ENCODE results near the gene SCN3B. TPM values are rescaled to one million over a fixed set of nuclear protein-coding genes. Genes with fewer than 3 reads are reported as not detected.
A peak's percentile ranks its signal among the peaks of the same experiment; 100 is the strongest.

Gene SCN3B
- total and polyA plus RNA-seq, 2 donors (not counting 1 experiment from before 2014, with no cell fraction given), result under 0.01 to 0.03 TPM

GRCh38 chr11:123700772-123701171, 46.3 kb upstream of the SCN3B start:
- no peak overlapping the region for H3K27ac ChIP-seq (ENCODE audit: insufficient read depth, low read length)
- TF ChIP-seq EZH2 (IDR thresholded peaks at IDR 0.05; ENCODE audit: low read length, missing control alignments) (no peak), CTCF (conservative IDR thresholded peaks at IDR 0.05 in 1 of 2, IDR thresholded peaks at IDR 0.05 in 1 of 2; ENCODE audit: low read depth in 1 of 2, low read length in 2 of 2) (no peak)
- no peak overlapping the region for H3K4me2 ChIP-seq (ENCODE audit: extremely low read depth, insufficient read depth, low read length)
- H4K20me1 ChIP-seq (ENCODE audit: control insufficient read depth, extremely low read depth, insufficient read depth, low read length), result no peaks in the 10 kb centered on the region
- no peak overlapping the region for H3K9ac ChIP-seq (ENCODE audit: insufficient read depth, low read length)
- peaks cover 4% of the 10 kb centered on the region for H3K27me3 ChIP-seq (ENCODE audit: control insufficient read depth, insufficient read depth, low read length)
- no peak for DNase-seq (ENCODE audit: low read depth in 2 of 2)
- H3K79me2 ChIP-seq (ENCODE audit: control insufficient read depth, insufficient read depth, low read length), result no peaks in the 10 kb centered on the region
- no peak overlapping the region for H2AFZ ChIP-seq (ENCODE audit: low read length)
- H3K4me1 ChIP-seq (ENCODE audit: control insufficient read depth, extremely low read depth, insufficient read depth, low read length), result no peaks in the 10 kb centered on the region
- H3K4me3 ChIP-seq (replicated peaks in 1 of 4; ENCODE audit: control extremely low read depth in 1 of 4, insufficient read depth in 1 of 4, low read depth in 3 of 4, low read length in 4 of 4), result no peak overlapping the region
- no peaks in the 10 kb centered on the region for H3K9me3 ChIP-seq (ENCODE audit: control insufficient read depth, insufficient read depth, low read depth, low read length)
- no peaks in the 10 kb centered on the region for H3K36me3 ChIP-seq (ENCODE audit: control insufficient read depth, insufficient read depth, low read length)

- Histone ChIP-seq H3K4me3 (replicated peaks in 1 of 4; ENCODE audit: control extremely low read depth in 1 of 4, insufficient read depth in 1 of 4, low read depth in 3 of 4, low read length in 4 of 4) (no peak overlapping the region), H3K79me2 (ENCODE audit: control insufficient read depth, insufficient read depth, low read length) (no peaks in the 10 kb centered on the region), H3K9me3 (ENCODE audit: control insufficient read depth, insufficient read depth, low read depth, low read length) (no peaks in the 10 kb centered on the region), H4K20me1 (ENCODE audit: control insufficient read depth, extremely low read depth, insufficient read depth, low read length) (no peaks in the 10 kb centered on the region), H3K36me3 (ENCODE audit: control insufficient read depth, insufficient read depth, low read length) (no peaks in the 10 kb centered on the region), H2AFZ (ENCODE audit: low read length) (no peak overlapping the region), H3K27me3 (ENCODE audit: control insufficient read depth, insufficient read depth, low read length) (peaks cover 4% of the 10 kb centered on the region), H3K9ac (ENCODE audit: insufficient read depth, low read length) (no peak overlapping the region), H3K27ac (ENCODE audit: insufficient read depth, low read length) (no peak overlapping the region), H3K4me2 (ENCODE audit: extremely low read depth, insufficient read depth, low read length) (no peak overlapping the region), H3K4me1 (ENCODE audit: control insufficient read depth, extremely low read depth, insufficient read depth, low read length) (no peaks in the 10 kb centered on the region)
- TF ChIP-seq EZH2 (IDR thresholded peaks at IDR 0.05; ENCODE audit: low read length, missing control alignments) (no peak), CTCF (conservative IDR thresholded peaks at IDR 0.05 in 1 of 2, IDR thresholded peaks at IDR 0.05 in 1 of 2; ENCODE audit: low read depth in 1 of 2, low read length in 2 of 2) (no peak)
- DNase-seq (ENCODE audit: low read depth in 2 of 2), result no peak
These were observed 44.2 kb upstream of the SCN3B start for GRCh38 chr11:123698546-123699127.

DNA sequence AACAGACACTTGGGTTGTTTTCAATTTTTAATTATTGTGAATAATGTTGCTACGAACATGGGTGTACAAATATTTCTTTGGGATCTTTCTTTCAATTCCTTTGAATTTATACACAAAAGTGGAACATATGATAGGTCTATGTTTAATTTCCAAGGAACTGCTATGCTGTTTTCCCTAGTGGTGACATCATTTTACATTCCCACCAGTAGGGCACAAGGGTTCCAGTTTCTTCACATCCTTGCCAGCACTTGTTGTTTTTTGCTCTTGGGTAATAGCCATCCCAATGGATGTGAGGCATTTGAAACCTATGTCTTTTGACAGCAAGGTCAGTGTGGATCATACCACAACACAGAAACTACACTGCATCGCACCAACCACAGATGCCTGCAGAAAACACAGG, 41.8 kb upstream of the SCN3B start:
- TF ChIP-seq EZH2 (IDR thresholded peaks at IDR 0.05; ENCODE audit: low read length, missing control alignments), result no peak
- TF ChIP-seq CTCF (conservative IDR thresholded peaks at IDR 0.05 in 1 of 2, IDR thresholded peaks at IDR 0.05 in 1 of 2; ENCODE audit: low read depth in 1 of 2, low read length in 2 of 2), result no peak
- peak in 1 of 2 donors; percentile 11 for DNase-seq (ENCODE audit: low read depth in 2 of 2)
- no peaks in the 10 kb centered on the region for H3K79me2 ChIP-seq (ENCODE audit: control insufficient read depth, insufficient read depth, low read length)

More for the DNA sequence above, 41.8 kb upstream of the SCN3B start:
- Histone ChIP-seq H2AFZ (ENCODE audit: low read length) (no peak overlapping the region), H3K36me3 (ENCODE audit: control insufficient read depth, insufficient read depth, low read length) (no peaks in the 10 kb centered on the region), H4K20me1 (ENCODE audit: control insufficient read depth, extremely low read depth, insufficient read depth, low read length) (no peaks in the 10 kb centered on the region), H3K27me3 (ENCODE audit: control insufficient read depth, insufficient read depth, low read length) (no peaks in the 10 kb centered on the region), H3K9ac (ENCODE audit: insufficient read depth, low read length) (no peak overlapping the region), H3K4me2 (ENCODE audit: extremely low read depth, insufficient read depth, low read length) (no peak overlapping the region), H3K4me3 (replicated peaks in 1 of 4; ENCODE audit: control extremely low read depth in 1 of 4, insufficient read depth in 1 of 4, low read depth in 3 of 4, low read length in 4 of 4) (no peak overlapping the region), H3K4me1 (ENCODE audit: control insufficient read depth, extremely low read depth, insufficient read depth, low read length) (no peaks in the 10 kb centered on the region), H3K27ac (ENCODE audit: insufficient read depth, low read length) (no peak overlapping the region), H3K9me3 (ENCODE audit: control insufficient read depth, insufficient read depth, low read depth, low read length) (no peaks in the 10 kb centered on the region)
